Measurements from ENCODE around the gene STK38L.

- no peak for TF ChIP-seq CTCF (tag by site-specific recombination; IDR thresholded peaks at IDR 0.05)
- peak; percentile 63; the same call in 1 of the 2 replicates for TF ChIP-seq PATZ1 (tag by site-specific recombination; IDR thresholded peaks at IDR 0.05)
- peak; percentile 88 for TF ChIP-seq ZBTB8A (tag by site-specific recombination; IDR thresholded peaks at IDR 0.05)
- TF ChIP-seq SALL2 (tag by site-specific recombination; IDR thresholded peaks at IDR 0.05; ENCODE audit: borderline replicate concordance), result no peak
- no peak for TF ChIP-seq TSHZ1 (tag by site-specific recombination; IDR thresholded peaks at IDR 0.05; ENCODE audit: borderline replicate concordance)
- no peak for TF ChIP-seq RBAK (tag by site-specific recombination; IDR thresholded peaks at IDR 0.05)
- TF ChIP-seq ZNF140 (tag by site-specific recombination; IDR thresholded peaks at IDR 0.05), result no peak
- TF ChIP-seq ZNF510 (tag by site-specific recombination; IDR thresholded peaks at IDR 0.05; ENCODE audit: insufficient replicate concordance), result no peak
Measured at GRCh38 chr12:27332714-27333402, 88.8 kb downstream of the STK38L start, which contains the start of gene BMAL2.
